Fibroblast of skin of left biceps (primary cell): ENCODE measurements around the gene BCL11B.

Experiments
- DNase-seq, 2 experiments: peaks; one replicate each; pipeline ENCODE4 v3.0.0-alpha.2; 2013; ENCODE audit warnings: low read depth in 2 of 2

The BCL11B gene

DNA sequence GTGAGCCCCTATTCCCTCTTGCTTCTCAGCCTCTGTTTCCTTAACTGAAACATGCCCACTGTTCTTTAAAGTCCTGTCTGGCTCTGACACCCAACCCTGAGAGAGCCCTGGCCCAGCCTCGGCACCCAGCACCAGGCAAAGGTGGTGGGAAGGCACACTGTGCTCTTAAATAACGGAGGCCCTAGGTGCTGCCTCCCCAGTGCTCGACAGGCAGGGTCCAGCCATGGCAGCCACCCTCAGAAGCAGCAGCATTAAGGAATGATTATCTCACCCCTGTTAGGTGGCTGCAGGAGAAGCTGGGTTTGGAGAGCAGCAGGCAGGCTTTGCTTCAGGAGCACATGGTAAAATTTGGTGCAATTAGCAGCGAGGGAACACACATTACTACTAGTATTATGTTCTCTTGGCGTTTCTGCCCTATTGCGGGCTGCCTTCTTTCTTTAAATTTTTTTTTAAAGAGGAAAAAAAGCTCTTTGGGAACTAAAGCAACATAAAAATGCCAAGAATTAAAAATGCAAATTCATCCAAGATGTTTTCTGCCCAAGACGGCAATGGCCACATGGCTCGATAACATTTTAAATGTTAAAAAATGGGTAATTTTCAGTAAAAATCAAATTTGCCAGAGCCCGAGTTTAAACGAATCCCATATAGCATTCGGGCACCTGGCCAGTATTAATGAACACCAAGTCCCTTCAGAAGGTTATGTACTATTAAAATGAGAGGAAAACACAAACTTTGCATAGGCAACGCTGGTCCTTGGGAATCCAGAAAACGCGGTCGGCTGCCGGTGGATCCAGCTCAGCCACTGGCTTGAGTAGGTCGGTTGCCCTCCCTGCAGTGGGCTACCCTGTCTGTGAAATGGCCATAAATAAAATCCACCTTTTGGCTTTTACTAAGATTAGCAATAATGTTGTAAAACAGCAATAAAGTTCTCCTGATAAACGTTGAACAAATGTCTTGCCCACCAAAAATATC is 152.2 kb downstream of the BCL11B start:
- DNase-seq: no peak
